NT2/D1 (cell line): Measurements from ENCODE around the gene SERPINA10.

Source experiments
- SUZ12 ChIP-seq: IDR thresholded peaks from 2 replicates; pipeline ENCODE4 v1.6.1; 2011; ENCODE audit not compliant: insufficient read length, insufficient read depth; ENCODE audit errors: extremely low read depth
- YY1 ChIP-seq: IDR thresholded peaks from 2 replicates; pipeline ENCODE4 v1.6.1; 2011; ENCODE audit not compliant: insufficient read length, insufficient read depth
- ZNF274 ChIP-seq: IDR thresholded peaks from 2 replicates; pipeline ENCODE4 v1.6.1; 2011; ENCODE audit warnings: mild to moderate bottlenecking, low read depth, low read length

GRCh38 chr14:94332063-94332583 is 39.1 kb upstream of the SERPINA10 start:
- TF ChIP-seq SUZ12 (no peak), YY1 (no peak), ZNF274 (no peak)
